DOHH2 (cell line): ENCODE results near the gene LHB.

Source experiments
- H3F3A ChIP-seq: fragments of 200-600 bp; sonication (generic), shearing (Covaris generic); 2 replicates; pipeline ENCODE4 v1.6.0; 2016; ENCODE audit warnings: antibody characterized with exemption, mild to moderate bottlenecking; ENCODE audit not compliant: control insufficient read depth, insufficient read depth
- H3K27ac ChIP-seq: fragments of 200-600 bp; sonication (generic); 2 replicates; pipeline ENCODE4 v1.5.1; 2014; ENCODE audit warnings: low read depth, mild to moderate bottlenecking, low read length, moderate library complexity
- H3K27me3 ChIP-seq: fragments of 200-600 bp; sonication (generic); 2 replicates; pipeline ENCODE4 v1.6.1; 2014; ENCODE audit warnings: mild to moderate bottlenecking, low read length, mixed read lengths; ENCODE audit not compliant: control insufficient read depth
- H3K36me3 ChIP-seq: fragments of 200-600 bp; sonication (generic); 2 replicates; pipeline ENCODE4 v1.6.1; 2014; ENCODE audit warnings: mild to moderate bottlenecking, low read length, moderate library complexity, mixed read lengths; ENCODE audit not compliant: control insufficient read depth
- H3K4me1 ChIP-seq: fragments of 200-600 bp; sonication (generic); 2 replicates; pipeline ENCODE4 v1.6.1; 2014; ENCODE audit warnings: mild to moderate bottlenecking, low read length, mixed read lengths; ENCODE audit not compliant: control insufficient read depth
- H3K4me2 ChIP-seq: fragments of 200-600 bp; sonication (generic); 2 replicates; pipeline ENCODE4 v1.6.0; 2014; ENCODE audit warnings: mild to moderate bottlenecking, low read length, moderate library complexity
- H3K4me3 ChIP-seq: fragments of 200-600 bp; sonication (generic); 2 replicates; pipeline ENCODE4 v1.5.1; 2014; ENCODE audit warnings: mild to moderate bottlenecking, low read length, mixed read lengths
- H3K79me2 ChIP-seq: fragments of 200-600 bp; sonication (generic); 2 replicates; pipeline ENCODE4 v1.6.1; 2014; ENCODE audit warnings: mild to moderate bottlenecking, low read length, mixed read lengths; ENCODE audit not compliant: control insufficient read depth
- H3K9me2 ChIP-seq: fragments of 200-600 bp; sonication (generic); replicated peaks from 2 replicates; pipeline ENCODE4 v1.6.1; 2014; ENCODE audit warnings: mild to moderate bottlenecking, low read length, mixed read lengths; ENCODE audit not compliant: control insufficient read depth
- H3K9me3 ChIP-seq: fragments of 200-600 bp; sonication (generic); 2 replicates; pipeline ENCODE4 v1.6.1; 2014; ENCODE audit warnings: antibody characterized with exemption, low read length, mixed read lengths; ENCODE audit not compliant: control insufficient read depth, insufficient read depth
- H4K20me1 ChIP-seq: fragments of 200-600 bp; sonication (generic); 2 replicates; pipeline ENCODE4 v1.6.0; 2014; ENCODE audit warnings: low read depth, mild to moderate bottlenecking, antibody characterized with exemption, low read length, moderate library complexity; ENCODE audit not compliant: control insufficient read depth, insufficient read depth
- CTCF ChIP-seq: fragments of 200-600 bp; sonication (generic); IDR thresholded peaks from one replicate; pipeline ENCODE4 v1.5.1; 2014; ENCODE audit warnings: antibody characterized with exemption, mild to moderate bottlenecking, low read depth, low read length; ENCODE audit not compliant: poor library complexity, severe bottlenecking
- EZH2phosphoT487 ChIP-seq: fragments of 200-600 bp; sonication (generic); IDR thresholded peaks from 2 replicates; pipeline ENCODE4 v1.6.1; 2017; ENCODE audit warnings: borderline replicate concordance, mild to moderate bottlenecking, antibody characterized with exemption, low read length, moderate library complexity, mixed read lengths

Gene LHB

GRCh38 chr19:48993175-48994034 lies 23.5 kb downstream of the LHB start, which contains the start of the genes GYS1 and RUVBL2:
TSS of gene GYS1 (minus strand) at chr19:48993309. CDS start at chr19:48993112, 197 bp downstream.
TSS of gene RUVBL2 (plus strand) at chr19:48993887. CDS start at chr19:48993912, 25 bp downstream.
- Histone ChIP-seq H3K4me1 (peaks cover 20% of the 10 kb centered on the region), H3F3A (no peaks in the 10 kb centered on the region), H4K20me1 (peaks cover 4% of the 10 kb centered on the region; the same call in 1 of the 2 replicates), H3K79me2 (peaks cover 66% of the 10 kb centered on the region), H3K9me2 (no peaks in the 10 kb centered on the region), H3K36me3 (peaks cover 32% of the 10 kb centered on the region), H3K27ac (peak within 1 kb of the TSS; percentile 75), H3K4me2 (peak within 1 kb of the TSS; percentile 87), H3K9me3 (no peaks in the 10 kb centered on the region), H3K27me3 (no peaks in the 10 kb centered on the region), H3K4me3 (peak within 1 kb of the TSS; percentile 81)
- TF ChIP-seq CTCF (peak; percentile 79), EZH2phosphoT487 (no peak)

GRCh38 chr19:48992581-48993174 lies 24.2 kb downstream of the LHB start:
- H3K4me3 ChIP-seq: peak overlapping the region; percentile 81
- no peaks in the 10 kb centered on the region for H3K9me2 ChIP-seq
- H3K27me3 ChIP-seq: no peaks in the 10 kb centered on the region
- H3K9me3 ChIP-seq: no peaks in the 10 kb centered on the region
- H3K4me1 ChIP-seq: peaks cover 20% of the 10 kb centered on the region
- TF ChIP-seq EZH2phosphoT487: no peak
- no peak for TF ChIP-seq CTCF
- peaks cover 30% of the 10 kb centered on the region for H3K36me3 ChIP-seq
- H4K20me1 ChIP-seq: peaks cover 2% of the 10 kb centered on the region; the same call in 1 of the 2 replicates
- H3F3A ChIP-seq: no peaks in the 10 kb centered on the region
- H3K4me2 ChIP-seq: peak overlapping the region; percentile 87
- H3K27ac ChIP-seq: peak overlapping the region; percentile 22
- peaks cover 59% of the 10 kb centered on the region for H3K79me2 ChIP-seq

GRCh38 chr19:48991873-48992580 lies 24.9 kb downstream of the LHB start:
- peaks cover 28% of the 10 kb centered on the region for H3K36me3 ChIP-seq
- H3F3A ChIP-seq: no peaks in the 10 kb centered on the region
- TF ChIP-seq CTCF (no peak), EZH2phosphoT487 (no peak)
- H3K27ac ChIP-seq: peak overlapping the region; percentile 22; the same call in 1 of the 2 replicates
- peak overlapping the region; percentile 81 for H3K4me3 ChIP-seq
- peaks cover 20% of the 10 kb centered on the region for H3K4me1 ChIP-seq
- no peaks in the 10 kb centered on the region for H3K9me3 ChIP-seq
- H3K4me2 ChIP-seq: peak overlapping the region; percentile 87
- H4K20me1 ChIP-seq: no peaks in the 10 kb centered on the region
- H3K27me3 ChIP-seq: no peaks in the 10 kb centered on the region
- H3K79me2 ChIP-seq: peaks cover 53% of the 10 kb centered on the region
- H3K9me2 ChIP-seq: no peaks in the 10 kb centered on the region
